Hematopoietic multipotent progenitor cell treated with erythropoietin and hydrocortisone succinate and interleukin-3 and kit ligand, for 4 days (in vitro differentiated cells): Measurements from ENCODE around the gene SULT1C2.
"Not testable (repeated sequence)": the region's sequence is repeated elsewhere in the genome, so short reads cannot be mapped to it uniquely, and the experiment has no call there.

Experiments
- DNase-seq: peaks from one replicate; pipeline ENCODE4 v3.0.0-alpha.2; 2015

Gene SULT1C2

DNA sequence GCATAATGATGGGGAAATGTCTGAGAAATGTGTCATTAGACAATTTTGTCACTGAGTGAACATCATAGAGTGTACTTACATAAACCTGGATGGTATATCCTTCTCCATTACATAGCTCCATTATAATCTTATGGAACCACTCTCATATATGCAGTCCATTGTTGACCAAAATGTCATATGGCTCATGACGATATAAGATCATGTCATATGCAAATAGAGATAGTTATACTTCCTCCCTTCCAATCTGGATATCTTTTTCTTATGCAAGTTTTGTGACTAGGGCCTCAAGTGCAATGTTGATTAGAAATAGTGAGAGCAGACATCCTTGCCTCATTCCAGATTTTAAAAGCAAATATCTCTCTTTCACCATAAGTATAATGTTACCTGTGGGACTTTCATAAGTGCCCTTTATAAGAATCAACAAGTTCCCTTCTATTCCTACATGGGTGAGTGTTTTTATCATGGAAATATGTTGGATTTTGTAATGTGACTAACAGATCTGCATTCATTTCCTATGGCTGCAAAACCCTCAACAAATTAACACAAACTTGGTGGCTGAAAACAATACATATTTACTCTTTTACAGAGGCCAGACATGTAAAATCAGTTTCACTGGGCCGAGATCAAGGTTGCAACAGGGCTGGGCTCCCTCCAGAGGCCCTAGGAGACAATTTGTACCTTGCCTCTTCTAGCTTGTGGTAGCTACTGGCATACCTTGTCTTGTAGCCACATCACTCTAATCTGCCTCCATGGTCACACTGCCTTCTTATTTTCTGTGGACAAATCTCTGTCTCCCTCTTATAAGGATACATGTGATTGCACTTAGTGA, 67.4 kb downstream of the SULT1C2 start:
- no peak for DNase-seq

DNA sequence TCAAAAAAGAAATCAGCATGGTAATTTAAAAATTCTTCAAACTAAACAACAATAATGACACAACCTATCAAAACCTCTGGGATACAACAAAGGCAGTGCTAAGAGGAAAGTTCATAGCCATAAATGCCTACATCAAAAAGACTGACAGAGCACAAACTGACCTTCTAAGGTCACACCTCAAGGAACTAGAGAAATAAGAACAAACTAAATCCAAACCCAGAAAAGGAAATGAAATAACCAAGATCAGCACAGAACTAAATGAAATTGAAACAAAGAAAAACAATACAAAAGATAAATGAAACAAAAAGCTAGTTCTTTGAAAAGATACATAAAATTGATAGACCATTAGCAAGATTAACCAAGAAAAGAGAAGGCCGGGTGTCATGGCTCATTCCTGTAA, 70.6 kb downstream of the SULT1C2 start:
- DNase-seq: not testable (repeated sequence)
